NCI-H446 (cell line): ENCODE results near the gene ZIK1.

ENCODE experiments used
- DNase-seq, 2 experiments: peaks; one replicate each; lab custom pipeline; 2025; lab: John Stamatoyannopoulos, UW

Gene ZIK1

DNA sequence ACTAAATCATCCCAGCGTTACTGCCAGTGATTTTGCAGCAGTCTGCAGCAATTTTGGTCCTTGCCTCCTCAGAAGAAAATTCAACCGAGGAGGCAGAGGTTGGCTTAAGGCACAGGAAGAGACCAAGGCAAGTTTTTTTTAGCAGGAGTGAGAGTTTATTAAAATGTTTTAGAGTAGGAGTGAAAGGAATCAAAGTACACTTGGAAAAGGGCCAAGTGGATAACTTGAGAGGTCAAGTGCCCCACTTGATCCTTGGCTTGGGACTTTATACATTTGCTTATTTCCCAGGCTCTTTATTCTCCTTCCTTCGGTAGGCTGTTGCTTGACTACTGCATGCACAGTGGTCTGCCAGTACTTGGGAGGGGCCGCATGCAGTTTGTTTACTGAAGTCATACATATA is 27.2 kb downstream of the ZIK1 start:
- no peak for DNase-seq

GRCh38 chr19:57613941-57614743 is 30.2 kb downstream of the ZIK1 start, which contains the start of gene ZNF134:
Gene ZNF134, plus strand, starts transcription at chr19:57614242. Its CDS starts 5,227 bp downstream, at chr19:57619469.
- DNase-seq, result peak; percentile 77 to 95

DNA sequence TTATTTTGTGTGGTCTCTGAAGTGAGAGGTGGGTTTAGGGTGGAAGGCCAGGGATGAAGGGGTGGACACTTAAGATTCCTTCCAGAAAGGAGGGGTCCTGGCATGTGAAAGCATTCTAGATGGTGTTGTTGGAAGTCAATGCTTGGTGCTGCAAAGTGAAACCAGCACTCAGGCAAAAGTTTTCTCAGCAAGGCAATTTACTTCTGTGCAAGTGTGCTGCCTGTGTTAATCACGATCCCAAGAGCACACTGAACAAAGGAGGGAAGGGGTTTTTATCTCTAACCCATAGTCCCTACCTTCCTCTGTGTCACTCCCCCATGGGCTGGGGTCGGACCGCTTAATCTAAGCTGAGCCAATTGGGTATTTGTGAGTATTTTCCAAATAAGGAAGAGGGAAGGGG is 31.4 kb downstream of the ZIK1 start:
- DNase-seq, result no peak

DNA sequence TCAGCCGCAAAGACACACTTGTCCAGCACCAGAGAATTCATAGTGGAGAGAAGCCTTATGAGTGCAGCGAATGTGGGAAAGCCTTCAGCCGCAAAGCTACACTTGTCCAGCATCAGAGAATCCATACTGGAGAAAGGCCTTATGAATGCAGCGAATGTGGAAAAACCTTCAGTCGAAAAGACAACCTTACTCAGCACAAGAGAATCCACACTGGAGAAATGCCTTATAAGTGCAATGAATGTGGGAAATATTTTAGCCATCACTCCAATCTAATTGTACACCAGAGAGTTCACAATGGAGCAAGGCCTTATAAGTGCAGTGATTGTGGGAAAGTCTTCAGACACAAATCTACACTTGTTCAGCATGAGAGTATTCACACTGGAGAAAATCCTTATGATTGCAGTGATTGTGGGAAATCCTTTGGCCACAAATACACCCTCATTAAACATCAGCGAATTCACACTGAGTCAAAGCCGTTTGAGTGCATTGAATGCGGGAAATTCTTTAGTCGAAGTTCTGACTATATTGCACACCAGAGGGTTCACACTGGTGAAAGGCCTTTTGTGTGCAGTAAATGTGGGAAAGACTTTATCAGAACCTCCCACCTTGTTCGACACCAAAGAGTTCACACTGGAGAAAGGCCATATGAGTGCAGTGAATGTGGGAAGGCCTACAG is 36.9 kb downstream of the ZIK1 start:
- DNase-seq, result no peak

DNA sequence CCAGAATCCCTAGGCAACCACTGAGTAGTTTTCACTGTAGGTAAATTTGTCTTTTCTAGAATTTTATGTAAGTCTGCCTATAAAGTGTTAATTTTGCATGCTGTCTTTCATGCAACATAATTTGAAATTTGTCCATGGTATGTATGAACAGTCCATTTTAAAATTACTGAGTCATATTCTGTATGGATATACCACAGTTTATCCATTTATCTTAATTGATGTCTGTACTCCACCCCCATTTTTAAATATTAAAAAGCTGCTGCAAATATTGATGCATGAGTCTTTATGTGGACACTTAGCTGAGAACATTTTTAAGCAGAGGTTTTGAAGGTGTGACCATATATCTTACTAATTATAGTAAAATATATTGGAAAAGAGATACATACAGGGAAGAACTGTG is 39.1 kb downstream of the ZIK1 start:
- no peak for DNase-seq

DNA sequence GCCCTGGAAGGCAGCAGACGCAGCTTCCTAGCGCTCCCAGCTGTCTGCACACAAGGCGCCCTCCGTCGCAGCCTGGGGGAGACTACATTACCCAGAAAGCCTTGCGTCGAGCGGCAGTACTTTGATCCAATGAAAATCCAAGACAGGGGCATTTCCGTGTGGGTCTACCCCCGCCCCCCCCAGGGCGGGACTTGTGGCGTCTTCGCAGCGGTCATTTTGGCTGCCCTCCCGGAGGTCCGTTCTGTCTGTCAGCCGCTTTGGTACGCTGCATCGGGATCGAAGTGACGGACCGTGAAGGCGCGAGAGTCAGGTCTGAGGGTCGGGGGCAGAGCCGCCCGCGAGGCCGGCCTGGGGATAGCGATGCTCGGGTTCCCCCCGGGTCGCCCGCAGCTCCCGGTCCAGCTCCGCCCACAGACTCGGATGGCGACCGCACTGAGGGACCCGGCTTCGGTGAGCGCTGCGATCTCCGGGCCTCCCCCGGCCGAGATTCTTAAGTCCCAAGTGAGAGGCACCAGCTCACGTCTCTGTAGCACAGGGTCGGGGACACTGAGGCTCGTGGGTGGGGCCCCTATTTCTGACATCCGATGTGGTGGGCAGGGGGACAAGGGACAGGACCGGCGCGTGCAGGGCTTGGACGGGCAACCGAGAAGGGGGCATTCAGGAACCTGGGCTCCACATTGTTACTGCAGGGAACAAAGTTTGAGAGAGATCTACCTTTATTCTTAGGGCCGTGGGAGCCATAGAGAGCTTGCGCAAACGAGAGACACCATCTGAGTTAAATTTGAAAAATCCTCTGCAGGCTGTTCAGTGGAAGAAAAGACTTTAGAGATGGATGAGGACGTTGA is 49.3 kb downstream of the ZIK1 start, which contains the start of gene ZNF211:
Gene ZNF211, plus strand, starts transcription at position 182 of the 845 bp plus-strand sequence. Its CDS starts 179 bp downstream, at position 361.
- DNase-seq, result peak; percentile 64 to 88

GRCh38 chr19:57633832-57634131 is 49.8 kb downstream of the ZIK1 start:
- no peak for DNase-seq

- no peak for DNase-seq
Observed at GRCh38 chr19:57637379-57637778, 53.4 kb downstream of the ZIK1 start.

GRCh38 chr19:57641715-57642234 is 57.8 kb downstream of the ZIK1 start:
- DNase-seq, result no peak

GRCh38 chr19:57642396-57643046 is 58.6 kb downstream of the ZIK1 start:
- no peak for DNase-seq
